Activated CD4-positive, CD25-positive, alpha-beta regulatory T cell treated with anti-CD3 and anti-CD28 coated beads, Interleukin-2, amount 50 U/mL, for 24 hours (primary cell): ENCODE measurements around the gene SLC12A6.
"Not testable (repeated sequence)": the region's sequence is repeated elsewhere in the genome, so short reads cannot be mapped to it uniquely, and the experiment has no call there.

ENCODE experiments used
- ATAC-seq, 2 donors: fragments of 150-1000 bp; cut with Tn5 transposase; one replicate each; pipeline ENCODE4 v1.10.0; 2021; ENCODE audit warnings: mild to moderate bottlenecking in 1 of 2, moderate library complexity in 1 of 2

The SLC12A6 gene

GRCh38 chr15:34337557-34338306, at the start of gene SLC12A6:
SLC12A6 (minus strand) TSS chr15:34337781; CDS start chr15:34336680, 1,101 bp downstream.
- peak; percentile 70 to 75 for ATAC-seq

DNA sequence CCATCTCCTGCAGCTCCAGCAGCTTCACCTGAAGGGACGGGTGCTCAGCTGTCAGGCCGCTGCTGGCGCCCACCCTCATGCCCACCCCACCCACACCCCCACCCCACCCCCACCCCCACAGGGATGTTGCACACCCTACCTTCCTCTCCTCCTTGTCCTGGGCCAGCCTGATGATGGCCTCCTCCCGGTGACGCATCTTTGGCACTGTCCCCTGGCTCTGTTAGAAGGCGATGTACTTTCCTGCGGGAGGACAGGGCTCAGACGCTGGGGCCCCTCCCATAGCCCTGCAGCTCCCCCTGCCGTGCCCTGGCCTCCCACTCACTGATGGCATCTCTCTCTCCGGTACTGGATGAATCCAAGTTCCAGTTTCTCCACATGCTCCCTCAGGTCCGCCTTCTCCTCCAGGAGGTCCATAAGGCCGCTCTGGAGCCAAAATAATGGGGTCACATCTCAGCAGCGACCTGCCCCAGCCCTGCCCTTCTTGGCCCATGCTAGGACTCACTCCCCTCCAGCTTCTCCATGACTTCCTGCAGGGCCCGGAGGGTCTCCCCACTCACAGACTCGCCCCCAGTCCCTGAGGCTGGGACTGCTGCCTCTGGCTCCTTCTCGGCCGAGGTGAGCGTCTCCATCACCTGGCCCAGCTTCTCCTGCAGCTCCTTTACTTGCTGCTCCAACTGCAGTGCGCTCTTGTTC, 44.4 kb upstream of the SLC12A6 start:
- ATAC-seq, result not testable (repeated sequence)

- ATAC-seq, result not testable (repeated sequence)
Observed at GRCh38 chr15:34380491-34380890, 42.9 kb upstream of the SLC12A6 start.

DNA sequence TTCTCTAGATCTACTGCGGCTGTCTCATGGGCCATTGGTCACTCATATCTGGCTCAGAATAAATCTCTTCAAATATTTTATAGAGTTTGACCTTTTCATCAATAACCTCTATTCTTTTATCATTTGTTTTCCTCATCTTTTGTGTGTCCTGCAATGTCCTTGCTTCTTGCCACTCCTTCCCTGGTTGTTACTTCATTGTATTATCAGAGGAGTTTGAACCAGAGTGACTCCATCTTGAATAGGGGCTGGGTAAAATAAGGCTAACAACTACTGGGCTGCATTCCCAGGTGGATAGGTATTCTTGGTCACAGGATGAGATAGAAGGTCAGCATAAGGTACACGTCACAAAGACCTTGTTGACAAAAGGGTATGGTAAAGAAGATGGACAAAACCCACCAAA, 39.3 kb upstream of the SLC12A6 start:
- ATAC-seq, result no peak

- ATAC-seq, result not testable (repeated sequence)
Observed at GRCh38 chr15:34375541-34375940, 38.0 kb upstream of the SLC12A6 start.

DNA sequence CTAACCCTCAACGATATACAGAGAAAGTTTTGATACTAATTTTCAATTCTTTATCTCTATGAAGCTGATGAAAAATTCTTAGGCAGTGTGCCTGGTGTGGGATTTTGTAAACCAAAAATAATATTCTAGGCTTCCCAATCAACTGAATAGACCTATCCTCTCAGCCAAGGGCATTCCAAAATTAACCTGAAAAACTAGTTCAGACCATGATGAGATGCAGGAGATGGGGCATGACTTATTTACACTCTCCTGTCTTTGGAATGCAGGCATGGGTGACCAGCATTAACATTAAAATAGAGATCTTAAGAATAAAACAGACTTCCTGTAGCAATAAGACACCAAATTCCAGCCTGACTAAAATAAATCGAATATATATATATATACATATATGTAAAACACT, 37.2 kb upstream of the SLC12A6 start:
- no peak for ATAC-seq

GRCh38 chr15:34373951-34374350, 36.4 kb upstream of the SLC12A6 start:
- no peak for ATAC-seq

GRCh38 chr15:34370643-34371042, 33.1 kb upstream of the SLC12A6 start:
- ATAC-seq, result no peak

- no peak for ATAC-seq
Observed at GRCh38 chr15:34370129-34370528, 32.5 kb upstream of the SLC12A6 start.

- peak; percentile 85 to 92 for ATAC-seq
Observed at GRCh38 chr15:34367101-34368081, 29.8 kb upstream of the SLC12A6 start, which contains the start of gene LPCAT4. LPCAT4 (minus strand) TSS chr15:34367196; CDS start chr15:34367100, 96 bp downstream.

GRCh38 chr15:34366271-34367065, 28.9 kb upstream of the SLC12A6 start:
- ATAC-seq, result no peak

DNA sequence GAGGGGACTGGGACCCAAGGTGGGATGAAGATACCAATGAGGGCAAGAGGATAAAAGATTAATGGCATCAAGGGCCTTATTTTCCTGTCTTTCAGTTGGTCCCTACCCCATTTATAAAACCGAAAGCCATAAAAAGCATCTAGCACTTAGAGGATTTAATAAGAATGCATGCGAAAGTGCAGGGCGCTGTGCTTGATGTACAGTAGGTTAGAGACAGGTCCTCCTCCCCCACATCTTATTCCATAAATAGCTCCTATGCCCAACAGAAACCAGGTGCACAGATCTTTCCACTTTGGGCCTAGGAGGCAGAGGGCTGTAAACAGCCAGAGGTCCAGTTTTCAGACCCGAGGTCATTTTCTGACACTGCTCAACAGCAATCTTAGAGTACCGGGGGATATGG, 28.3 kb upstream of the SLC12A6 start:
- ATAC-seq, result no peak

GRCh38 chr15:34365091-34365825, 27.7 kb upstream of the SLC12A6 start:
- no peak for ATAC-seq

- no peak for ATAC-seq
Observed at GRCh38 chr15:34364041-34364440, 26.5 kb upstream of the SLC12A6 start.

GRCh38 chr15:34362047-34362773, 24.6 kb upstream of the SLC12A6 start:
- ATAC-seq, result no peak

DNA sequence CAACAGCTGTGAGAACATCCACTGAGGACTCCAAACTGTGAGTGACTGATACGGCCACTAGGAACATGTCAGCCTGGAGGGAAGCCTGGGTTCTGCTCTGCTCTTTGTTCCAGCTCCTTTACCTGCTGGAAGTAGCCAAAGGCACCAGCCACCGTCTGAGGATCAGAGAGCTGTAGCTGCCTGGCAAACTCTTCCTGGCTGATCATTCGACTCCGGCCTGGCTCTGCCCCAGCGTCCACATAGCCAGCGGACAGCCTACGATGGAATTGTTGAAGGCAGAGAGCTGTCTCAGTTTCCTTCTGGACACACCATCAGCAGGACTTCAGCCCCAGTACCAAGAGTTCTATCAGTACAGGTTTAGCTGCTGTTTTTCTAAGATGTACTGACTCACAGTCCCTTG, 23.7 kb upstream of the SLC12A6 start:
- no peak for ATAC-seq

DNA sequence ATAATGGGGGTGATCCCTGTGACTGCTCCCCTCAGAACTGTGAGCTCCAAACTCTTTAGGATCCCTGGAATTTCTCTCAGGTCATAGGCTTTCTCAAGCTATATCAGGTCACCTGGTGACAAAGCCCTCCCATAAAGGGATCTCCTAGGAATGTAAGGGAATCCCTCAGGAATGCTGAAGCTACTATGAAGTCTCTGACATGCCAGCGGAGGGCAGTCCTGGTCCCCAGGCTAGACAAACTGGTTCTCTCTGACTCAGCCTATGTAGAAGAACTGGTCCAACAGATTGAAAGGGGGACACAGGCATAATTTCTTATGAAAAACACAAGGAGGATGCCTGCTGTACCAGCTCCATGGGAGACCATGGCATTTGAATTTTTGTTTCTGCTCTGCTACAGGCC, 22.7 kb upstream of the SLC12A6 start:
- no peak for ATAC-seq

DNA sequence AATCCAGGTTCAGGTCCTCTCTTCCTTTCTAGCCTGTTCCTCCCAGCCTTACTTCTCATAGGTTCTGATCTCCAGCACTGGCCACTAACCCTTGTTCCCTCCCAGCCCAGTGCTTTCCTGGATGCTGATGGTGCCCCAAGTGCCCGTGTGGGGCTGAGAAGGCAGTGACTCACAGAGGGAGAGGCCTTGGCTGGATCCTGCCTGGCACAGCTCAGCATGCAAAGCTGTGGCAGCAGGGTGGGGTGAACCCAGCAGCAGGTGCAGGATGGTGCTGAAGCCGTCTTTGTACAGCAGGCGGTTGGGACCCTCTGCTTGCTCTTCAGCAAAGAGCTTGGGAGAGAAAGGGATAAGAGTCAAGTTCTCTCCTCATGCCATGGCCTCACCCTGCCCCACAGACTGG, 21.8 kb upstream of the SLC12A6 start:
- no peak for ATAC-seq

DNA sequence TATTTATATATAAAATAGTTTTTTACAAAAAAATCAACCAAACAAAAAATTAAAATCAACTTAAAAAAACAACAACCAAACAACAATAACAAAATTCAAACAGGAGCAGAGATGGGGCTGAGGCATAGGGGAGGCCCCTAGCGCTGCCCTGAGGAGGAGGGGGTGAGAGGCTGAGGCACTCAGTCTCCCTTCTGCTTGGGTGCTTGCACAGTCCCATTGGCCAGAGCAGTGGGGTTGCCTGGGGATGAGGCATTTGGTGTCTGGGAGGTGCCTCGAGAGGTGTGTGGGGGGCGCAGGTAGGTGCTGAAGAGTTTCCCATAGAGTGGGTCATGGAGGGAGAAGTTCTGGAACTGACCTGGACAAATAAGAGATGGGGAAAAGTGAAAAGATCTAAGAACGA, 21.4 kb upstream of the SLC12A6 start:
- ATAC-seq, result no peak

DNA sequence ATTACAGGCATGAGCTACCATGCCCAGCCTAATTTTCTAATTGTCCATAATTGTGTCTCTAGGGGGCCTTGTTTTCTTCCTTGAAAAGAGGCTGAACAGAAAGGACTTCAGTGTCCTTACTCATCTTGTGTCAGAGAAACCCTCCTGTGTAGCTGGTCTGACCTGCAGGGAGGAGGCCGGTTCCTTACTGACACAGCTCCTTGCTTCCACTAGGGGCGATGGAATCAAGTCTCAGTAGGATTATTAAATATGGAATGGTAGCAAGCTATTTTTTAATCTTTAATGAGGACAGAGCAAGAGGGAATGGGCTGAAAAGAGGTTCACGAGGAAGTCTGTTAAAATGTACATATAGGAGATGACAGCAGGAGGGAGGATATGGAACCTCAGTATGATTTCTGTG, 20.8 kb upstream of the SLC12A6 start:
- ATAC-seq, result no peak

GRCh38 chr15:34357653-34358052, 20.1 kb upstream of the SLC12A6 start:
- ATAC-seq, result no peak
